Measurements from ENCODE around the gene RBMS1. TPM values are rescaled to one million over a fixed set of nuclear protein-coding genes. Genes with fewer than 3 reads are reported as not detected.

Gene RBMS1
- total RNA-seq, 1 donor from 2014 or later = 64.3 TPM

- no peak for DNase-seq
Measured at GRCh38 chr2:160294889-160295288, 198.7 kb downstream of the RBMS1 start.

GRCh38 chr2:160294339-160294803, 199.2 kb downstream of the RBMS1 start:
- DNase-seq = peak; percentile 79

DNA sequence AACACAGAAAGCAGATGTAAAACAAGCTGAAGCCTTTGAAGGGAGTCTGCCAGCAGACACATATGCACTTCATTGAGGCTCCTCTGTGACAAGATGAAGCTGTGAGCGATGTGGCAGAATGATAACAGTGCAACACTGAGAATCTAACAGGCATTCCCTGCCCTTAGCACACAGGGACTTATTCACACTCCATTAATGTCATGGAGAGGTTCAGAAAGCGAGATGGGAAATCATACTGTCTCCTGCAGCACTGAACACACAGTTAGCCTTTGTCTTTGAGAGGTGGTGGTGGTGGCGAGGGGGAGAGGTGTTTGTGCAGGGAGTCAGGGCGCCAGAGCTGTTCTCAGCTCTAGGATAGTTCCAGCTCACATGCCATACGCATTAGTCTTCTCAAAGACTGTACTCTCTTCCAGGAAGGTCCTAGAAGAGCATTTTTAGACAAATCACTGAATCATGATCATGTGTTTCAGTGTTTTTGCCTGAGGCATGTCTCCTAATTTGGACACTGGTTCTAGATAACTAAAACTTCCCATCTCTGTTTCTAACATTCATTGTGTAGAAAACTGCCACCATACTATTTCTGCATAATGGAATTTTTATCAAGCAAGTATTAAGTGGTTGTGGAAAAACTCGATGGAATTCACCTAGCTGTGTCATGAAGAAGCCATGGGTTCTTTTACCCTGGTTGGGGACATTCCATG, 200.1 kb downstream of the RBMS1 start:
- no peak for DNase-seq

- peak; percentile 43 for DNase-seq
Measured at GRCh38 chr2:160292225-160292624, 201.4 kb downstream of the RBMS1 start.

- DNase-seq = no peak
Measured at GRCh38 chr2:160291382-160291781, 202.2 kb downstream of the RBMS1 start.

DNA sequence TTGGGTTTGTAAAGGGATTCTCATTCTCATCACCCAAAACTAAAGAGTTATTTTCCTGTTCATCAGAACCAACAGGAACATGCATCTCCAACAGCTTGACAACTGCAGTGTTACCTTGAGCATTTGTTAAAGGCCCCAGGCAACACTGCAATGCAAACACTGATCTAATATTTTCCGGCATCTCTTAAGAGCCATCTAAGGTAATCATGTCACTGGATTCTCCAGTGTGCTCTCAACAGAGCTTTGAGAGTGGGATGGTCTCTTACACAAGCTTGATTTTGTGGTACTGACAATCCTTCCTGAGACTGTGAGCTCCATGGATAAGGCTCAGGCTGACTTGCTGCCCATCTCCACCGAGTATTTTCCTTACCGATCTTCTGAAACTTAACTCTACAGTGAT, 203.0 kb downstream of the RBMS1 start:
- DNase-seq = no peak

- no peak for DNase-seq
Measured at GRCh38 chr2:160289831-160290230, 203.8 kb downstream of the RBMS1 start.

DNA sequence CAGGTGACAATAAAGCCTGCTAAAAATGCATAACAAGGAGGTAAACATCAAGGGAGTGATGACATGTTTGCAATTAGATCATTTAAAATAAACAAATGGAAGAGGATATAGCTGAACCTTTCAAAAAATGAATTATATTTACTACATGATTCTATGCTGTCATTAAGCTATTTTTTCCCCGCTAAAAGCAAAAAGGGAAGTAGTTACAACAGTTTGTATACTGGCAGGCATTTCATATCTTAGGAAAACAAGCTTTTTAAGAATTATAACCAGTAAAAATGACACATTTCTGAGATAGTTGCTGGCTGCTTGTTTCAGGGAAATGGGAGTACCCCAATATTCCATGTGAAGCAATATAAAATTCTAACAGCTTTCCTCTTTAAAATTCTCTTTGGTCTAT, 204.5 kb downstream of the RBMS1 start:
- no peak for DNase-seq

- DNase-seq = no peak
Measured at GRCh38 chr2:160288324-160288723, 205.3 kb downstream of the RBMS1 start.

GRCh38 chr2:160287476-160287875, 206.1 kb downstream of the RBMS1 start:
- no peak for DNase-seq

DNA sequence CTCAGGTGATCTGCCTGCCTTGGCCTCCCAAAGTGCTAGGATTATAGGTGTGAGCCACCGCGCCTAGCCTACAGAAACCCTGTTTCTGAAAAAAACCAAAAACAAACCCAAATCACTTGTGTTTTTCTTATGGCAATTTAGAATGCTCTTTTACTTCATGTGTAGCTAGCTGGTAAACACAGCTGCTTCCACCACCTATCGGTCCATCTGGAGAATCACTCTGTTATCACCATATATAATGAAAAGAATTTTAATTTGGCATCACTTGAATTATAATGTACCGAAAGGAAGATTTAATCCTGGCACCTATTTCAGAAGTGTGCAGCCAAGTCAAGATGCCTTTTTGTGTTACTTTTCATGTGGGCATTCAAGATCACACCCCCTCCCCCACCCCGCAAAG, 207.1 kb downstream of the RBMS1 start:
- no peak for DNase-seq

DNA sequence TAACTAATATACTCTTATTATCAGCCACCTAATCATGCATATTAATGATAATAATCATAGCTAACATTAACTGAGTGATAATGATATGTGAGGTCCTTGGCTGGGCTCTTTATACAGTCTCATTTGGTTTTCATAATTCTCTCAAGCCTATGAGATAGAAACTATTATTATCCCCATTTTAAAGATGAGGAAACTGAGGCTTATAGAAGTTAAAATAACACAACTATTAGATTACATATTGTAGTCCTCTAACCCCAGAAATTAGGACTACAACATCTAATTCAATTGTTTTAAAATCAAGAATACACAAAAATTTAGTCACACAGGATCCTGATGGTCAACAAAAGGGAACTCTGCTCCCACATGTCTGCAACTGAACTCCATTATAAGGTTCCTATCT, 209.9 kb downstream of the RBMS1 start:
- DNase-seq = no peak

DNA sequence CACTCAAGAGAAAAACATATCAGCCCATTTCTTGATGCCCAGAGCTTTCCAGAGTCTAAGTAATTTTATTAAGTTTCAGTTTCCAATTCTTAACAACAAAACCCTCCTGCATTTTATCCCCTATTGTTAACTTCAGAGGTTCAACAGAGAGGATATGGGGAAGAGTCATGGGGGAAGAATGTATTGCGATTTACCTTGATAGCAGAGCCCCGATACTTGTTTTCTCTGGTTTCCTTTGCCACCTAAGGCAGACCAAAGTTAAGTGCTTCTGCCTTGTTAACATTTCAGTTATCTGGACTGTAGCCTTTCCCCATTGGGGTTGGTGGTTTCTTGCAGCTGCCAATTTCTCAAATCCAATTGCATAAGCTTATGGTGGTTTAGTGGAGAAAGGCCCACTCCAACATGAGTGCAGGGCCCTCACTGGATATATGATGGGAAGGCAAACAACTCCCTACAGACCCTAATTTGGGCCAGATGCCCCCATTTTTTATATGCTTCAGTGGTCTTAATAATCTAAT, 211.5 kb downstream of the RBMS1 start:
- no peak for DNase-seq

DNA sequence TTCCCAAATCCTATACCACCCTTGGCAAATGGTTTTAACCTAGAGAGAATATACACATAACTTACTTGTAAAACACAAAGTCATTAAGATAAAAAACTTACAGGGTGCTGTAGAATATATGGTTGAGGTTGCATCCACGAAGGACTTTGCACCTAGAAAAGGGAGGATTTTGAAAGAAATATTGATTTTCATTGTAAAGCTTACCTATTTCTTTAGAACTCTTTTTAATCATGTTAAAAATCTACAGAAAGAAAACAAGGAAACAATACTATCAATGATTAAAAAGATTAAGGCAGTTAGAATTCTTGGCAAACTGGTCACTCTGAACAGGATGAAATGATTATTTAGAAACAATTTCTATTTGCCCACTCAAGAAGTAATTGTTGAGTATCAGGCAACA, 212.4 kb downstream of the RBMS1 start:
- no peak for DNase-seq

GRCh38 chr2:160279813-160280465, 213.7 kb downstream of the RBMS1 start:
- peak; percentile 77 for DNase-seq

DNA sequence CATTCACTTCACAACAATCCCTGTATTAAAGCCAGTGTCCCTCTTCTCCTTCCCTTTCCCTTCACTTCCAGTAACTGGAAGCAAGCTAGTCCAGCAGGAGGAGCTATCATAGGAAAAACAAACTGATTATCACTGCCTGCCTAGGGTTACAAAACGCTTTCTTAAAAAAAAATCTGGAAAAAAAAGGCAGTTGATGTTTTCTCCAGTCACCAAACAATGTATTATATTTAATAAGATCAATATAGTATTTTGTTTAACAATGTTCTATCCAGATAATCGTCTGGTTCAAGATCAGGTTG, 214.8 kb downstream of the RBMS1 start:
- peak; percentile 73 for DNase-seq

GRCh38 chr2:160278101-160278878, 215.3 kb downstream of the RBMS1 start:
- DNase-seq = no peak

DNA sequence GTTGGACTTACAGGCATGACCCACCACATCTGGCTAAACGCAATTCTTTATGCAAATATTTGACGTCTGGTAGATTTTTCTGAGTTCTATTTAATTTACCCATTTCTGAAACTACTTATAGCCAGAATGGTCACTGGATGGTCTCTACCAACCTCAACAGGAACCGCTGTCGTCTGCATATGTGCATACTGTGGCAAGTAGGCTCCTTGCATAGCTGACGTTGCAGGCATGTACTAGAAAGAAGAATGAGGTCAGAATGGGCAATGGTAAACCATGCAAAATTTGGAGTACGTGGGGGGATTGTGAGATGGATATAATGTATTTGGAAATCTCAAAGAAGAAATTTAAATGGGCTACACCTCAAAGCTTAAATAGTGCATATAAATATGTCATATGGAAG, 216.5 kb downstream of the RBMS1 start:
- no peak for DNase-seq

GRCh38 chr2:160275656-160276055, 218.0 kb downstream of the RBMS1 start:
- no peak for DNase-seq

- DNase-seq = no peak
Measured at GRCh38 chr2:160271171-160272086, 222.2 kb downstream of the RBMS1 start.

DNA sequence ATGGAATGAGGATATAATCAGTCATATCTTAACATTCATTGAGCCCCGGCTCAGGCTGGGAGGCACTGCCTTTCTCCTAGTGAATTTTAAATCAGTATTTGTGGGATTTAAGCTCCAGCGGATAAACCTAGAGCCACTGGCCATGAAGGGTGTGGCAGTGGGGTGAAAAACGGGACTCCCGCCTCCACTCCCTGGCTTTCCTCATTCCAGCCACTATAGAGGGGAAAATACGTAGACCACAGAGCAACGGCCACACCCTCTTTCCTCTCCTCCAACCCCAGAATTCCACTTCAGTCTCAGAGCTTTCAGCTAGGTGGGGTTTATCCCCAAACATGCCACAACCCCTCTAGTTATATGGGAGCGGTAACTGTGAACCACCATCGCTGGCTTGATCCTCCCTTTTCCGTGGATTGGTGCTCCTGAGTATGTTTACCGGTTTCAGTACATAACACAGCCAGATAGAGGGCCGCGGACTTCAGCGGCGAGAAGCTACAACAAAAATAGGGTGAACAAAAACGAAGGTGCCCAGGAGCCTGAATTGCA, 223.0 kb downstream of the RBMS1 start:
- DNase-seq = no peak
